K562 (cell line): ENCODE measurements around the gene CNTN5. TPM values are rescaled to one million over a fixed set of nuclear protein-coding genes. Genes with fewer than 3 reads are reported as not detected.

ENCODE experiments used
- ATAC-seq: fragments of 200-7000 bp; cut with Tn5 transposase; 3 replicates; pipeline ENCODE4 v1.9.1; 2020; ENCODE audit warnings: moderate library complexity
- BruUV-seq: library from RNA; stranded (reverse); fragments of 400-500 nt; replicated peaks from 2 replicates; lab custom pipeline; 2021; lab: Mats Ljungman, UMichigan
- CTCF ChIA-PET: fragments of 300-600 bp; formaldehyde crosslinking; extraction: SDS; loops from one replicate; lab custom pipeline; 2021; ENCODE audit warnings: low intra/inter-chr PET ratio; lab: Yijun Ruan, JAX
- POLR2A ChIA-PET: fragments of 300-600, 350-650 bp; sonication (Branson Sonifier 250); formaldehyde crosslinking; extraction: SDS; loops from one replicate; lab custom pipeline; 2021; ENCODE audit warnings: antibody characterized with exemption, inconsistent platforms; lab: Yijun Ruan, JAX
- DNase-seq, 4 experiments: peaks; one replicate each; pipeline versions ENCODE4 v3.0.0 to v3.0.0-alpha.2; 2011 to 2018; ENCODE audit warnings: low spot score in 3 of 4, mixed read lengths in 3 of 4; ENCODE audit errors: extremely low read depth in 1 of 4
- FAIRE-seq: peaks from 2 replicates; lab custom pipeline; 2011; peaks lifted over from hg19 to GRCh38; lab: Jason Lieb, UNC
- H2AFZ ChIP-seq: 2 replicates; pipeline ENCODE4 v1.6.0; 2011; ENCODE audit warnings: low read depth, low read length, control low read depth, inconsistent platforms
- H3K27ac ChIP-seq: fragments of 200-600 bp; 3 replicates; pipeline ENCODE4 v1.8.0; 2011; ENCODE audit warnings: low read depth, mild to moderate bottlenecking, control low read depth, inconsistent platforms, low read length, moderate library complexity, mixed read lengths; ENCODE audit errors: extremely low read depth
- H3K27me3 ChIP-seq, 2 experiments: fragments of 300-600 bp in 1 of 2; 2 replicates in 1 of 2; 3 replicates in 1 of 2; pipeline versions ENCODE4 v1.6.0 to v1.8.0; 2011; ENCODE audit warnings: inconsistent platforms in 2 of 2, low read length in 2 of 2, mild to moderate bottlenecking in 1 of 2, mixed read lengths in 1 of 2, moderate library complexity in 1 of 2; ENCODE audit not compliant: control insufficient read depth in 2 of 2, insufficient read depth in 2 of 2
- H3K36me3 ChIP-seq: fragments of 300-600 bp; 3 replicates; pipeline ENCODE4 v1.8.0; 2011; ENCODE audit warnings: mild to moderate bottlenecking, low read length, inconsistent platforms; ENCODE audit not compliant: control insufficient read depth, insufficient read depth
- H3K4me1 ChIP-seq, 2 experiments: fragments of 200-600 bp in 1 of 2; replicated peaks in 1 of 2; 2 replicates in 1 of 2; 3 replicates in 1 of 2; pipeline versions ENCODE4 v1.5.1 to v1.8.0; 2011; ENCODE audit warnings: inconsistent platforms in 2 of 2, low read length in 2 of 2, mild to moderate bottlenecking in 1 of 2, mixed read lengths in 1 of 2, moderate library complexity in 1 of 2; ENCODE audit not compliant: control insufficient read depth in 2 of 2, insufficient read depth in 2 of 2
- H3K4me2 ChIP-seq: 2 replicates; pipeline ENCODE4 v1.6.1; 2011; ENCODE audit warnings: low read length, control low read depth, inconsistent platforms, mixed read lengths; ENCODE audit not compliant: insufficient read depth
- H3K4me3 ChIP-seq: fragments of 200-600 bp; sonication (generic), shearing (Covaris generic); 2 replicates; pipeline ENCODE4 v1.5.1; 2016; ENCODE audit warnings: control low read depth, inconsistent platforms
- H3K79me2 ChIP-seq: fragments of 200-600 bp; 3 replicates; pipeline ENCODE4 v1.8.0; 2011; ENCODE audit warnings: low read length, inconsistent platforms; ENCODE audit not compliant: control insufficient read depth, insufficient read depth
- H3K9ac ChIP-seq, 2 experiments: 2 replicates each; pipeline versions ENCODE4 v1.6.0 to v1.6.1; 2011; ENCODE audit warnings: low read depth in 2 of 2, low read length in 2 of 2, control low read depth in 1 of 2, inconsistent platforms in 1 of 2, mild to moderate bottlenecking in 1 of 2, mixed read lengths in 1 of 2; ENCODE audit not compliant: insufficient read depth in 1 of 2
- H3K9me1 ChIP-seq: one replicate; pipeline ENCODE4 v1.6.0; 2011; ENCODE audit warnings: inconsistent platforms, mild to moderate bottlenecking, low read length, moderate library complexity; ENCODE audit not compliant: control insufficient read depth, insufficient read depth
- H3K9me3 ChIP-seq: replicated peaks from 2 replicates; pipeline ENCODE4 v1.5.1; 2011; ENCODE audit warnings: low read depth, low read length, inconsistent platforms; ENCODE audit not compliant: control insufficient read depth, insufficient read depth
- H4K20me1 ChIP-seq: replicated peaks from 2 replicates; pipeline ENCODE4 v1.6.1; 2011; ENCODE audit warnings: low read length, inconsistent platforms, mixed read lengths; ENCODE audit not compliant: control insufficient read depth, insufficient read depth
- BCL6 ChIP-seq: fragments of 250-450 bp; sonication (Bioruptor Pico); IDR thresholded peaks from 2 replicates; pipeline ENCODE4 v1.4.0; 2020
- BRF2 ChIP-seq: IDR thresholded peaks from 3 replicates; pipeline ENCODE4 v1.6.1; 2011; ENCODE audit warnings: borderline replicate concordance, mild to moderate bottlenecking; ENCODE audit not compliant: insufficient read length, insufficient read depth
- CBFB ChIP-seq: sonication (generic); formaldehyde crosslinking; IDR thresholded peaks from 2 replicates; pipeline ENCODE4 v1.4.0; 2020; ENCODE audit warnings: mild to moderate bottlenecking, missing genetic modification reagents
- MAFK ChIP-seq: IDR thresholded peaks from 2 replicates; pipeline ENCODE4 v1.6.1; 2011; ENCODE audit warnings: low read length, improper control_type of control experiment
- ZNF655 ChIP-seq: fragments of 250-450 bp; sonication (Bioruptor Pico); IDR thresholded peaks from 2 replicates; pipeline ENCODE4 v1.5.0; 2021
- WGBS: fragments of 100-300 bp; shearing (Covaris generic); methylation state at CpG from one replicate; pipeline ENCODE4 v1.1.6; 2016; ENCODE audit warnings: low coverage, mixed read lengths; ENCODE audit not compliant: insufficient coverage; ENCODE audit errors: missing lambda C conversion rate; 5-methylcytosine and 5-hydroxymethylcytosine counted together
- in situ Hi-C: fragments of 300-500 bp; cut with MboI; formaldehyde crosslinking; loops from 4 replicates; pipeline ENCODE4 v1.15.0; 2018; ENCODE audit warnings: inconsistent platforms, mixed read lengths
- intact Hi-C: fragments of 100-400 bp; cut with micrococcal nuclease; formaldehyde crosslinking; loops from 2 replicates; pipeline ENCODE4 v1.14.2; 2022
- polyA plus RNA-seq, 8 experiments: library from polyadenylated mRNA; depleted of rRNA in 4 of 8; stranded (reverse) in 5 of 8; unstranded in 3 of 8; fragments of >200 nt; fragmentation: Nextera tagmentation in 2 of 8; fragmentation: Illumina TruSeq in 1 of 8; extraction: Ambion mirVana in 2 of 8; extraction: Trizol in 1 of 8; gene quantifications; 2 replicates each; pipeline versions ENCODE4 v1.2.1 to v1.2.3, GENCODE V29; 2011 to 2014; ENCODE audit warnings: inconsistent platforms in 1 of 8, missing spikeins in 1 of 8
- total RNA-seq, 7 experiments: library from RNA; depleted of rRNA in 6 of 7; stranded (reverse); fragments of >200 nt in 6 of 7; fragmentation: Illumina TruSeq in 2 of 7; extraction: Trizol in 2 of 7; gene quantifications; 2 replicates each; pipeline versions ENCODE4 v1.2.1 to v1.2.3, GENCODE V29; 2011 to 2021; ENCODE audit warnings: low replicate concordance in 1 of 7

The CNTN5 gene
- total and polyA plus RNA-seq, 9 of the 15 experiments (the other 6 are each of a cell fraction or from before 2014, with no cell fraction given): 0.03 TPM; not detected in 8

- H3K36me3 ChIP-seq: no peaks in the 10 kb centered on the region
- TF ChIP-seq CBFB (CRISPR knock-in tag): no peak
- TF ChIP-seq BCL6 (CRISPR knock-in tag): no peak
- TF ChIP-seq MAFK: no peak
- TF ChIP-seq BRF2: no peak
- no peak for TF ChIP-seq ZNF655 (CRISPR knock-in tag)
- TF ChIP-seq, all 486 proteins: peak for 0
- Histone ChIP-seq H3K9me1 (no peaks in the 10 kb centered on the region), H3K9ac (no peak overlapping the region), H3K27ac (no peak overlapping the region), H4K20me1 (no peaks in the 10 kb centered on the region), H3K9me3 (no peaks in the 10 kb centered on the region), H3K27me3 (no peaks in the 10 kb centered on the region), H3K4me1 (no peaks in the 10 kb centered on the region), H3K4me3 (no peak overlapping the region), H3K79me2 (no peaks in the 10 kb centered on the region), H3K4me2 (no peak overlapping the region), H2AFZ (no peak overlapping the region)
- intact Hi-C loops (no loop called here), in situ Hi-C loops (no loop called here)
- FAIRE-seq (no peak), ATAC-seq (no peak), DNase-seq (no peak)
- no CpG with 5 or more reads among the region's 1 CpG for WGBS
- ChIA-PET POLR2A (no interaction called here), CTCF (no interaction called here)
- BruUV-seq: no TSS peak
These were observed 1248.8 kb downstream of the CNTN5 start for GRCh38 chr11:100269516-100269915.
